A204.1 (cell line): ENCODE measurements around the gene FBLN7.
"Not testable (repeated sequence)": the region's sequence is repeated elsewhere in the genome, so short reads cannot be mapped to it uniquely, and the experiment has no call there.

Source experiments
- FAIRE-seq: peaks from 2 replicates; lab custom pipeline; 2012; peaks lifted over from hg19 to GRCh38; lab: Jason Lieb, UNC

The FBLN7 gene

GRCh38 chr2:112184121-112184520 lies 45.9 kb downstream of the FBLN7 start:
- FAIRE-seq = no peak

GRCh38 chr2:112185131-112185530 lies 46.9 kb downstream of the FBLN7 start:
- FAIRE-seq = no peak

GRCh38 chr2:112187046-112187715 lies 49.0 kb downstream of the FBLN7 start:
- no peak for FAIRE-seq

- no peak for FAIRE-seq
Observed at GRCh38 chr2:112187805-112188596, 49.8 kb downstream of the FBLN7 start.

- no peak for FAIRE-seq
Observed at GRCh38 chr2:112189001-112189556, 50.9 kb downstream of the FBLN7 start.

GRCh38 chr2:112194028-112194427 lies 55.8 kb downstream of the FBLN7 start:
- no peak for FAIRE-seq

- no peak for FAIRE-seq
Observed at GRCh38 chr2:112194482-112194881, 56.3 kb downstream of the FBLN7 start.

GRCh38 chr2:112195167-112195766 lies 57.1 kb downstream of the FBLN7 start:
- FAIRE-seq = no peak

GRCh38 chr2:112195950-112196349 lies 57.8 kb downstream of the FBLN7 start:
- no peak for FAIRE-seq

GRCh38 chr2:112197868-112198267 lies 59.7 kb downstream of the FBLN7 start:
- FAIRE-seq = no peak

GRCh38 chr2:112198780-112199179 lies 60.6 kb downstream of the FBLN7 start:
- FAIRE-seq = no peak

GRCh38 chr2:112199188-112199587 lies 61.0 kb downstream of the FBLN7 start:
- FAIRE-seq = no peak

GRCh38 chr2:112201696-112202430 lies 63.7 kb downstream of the FBLN7 start:
- FAIRE-seq = no peak

- FAIRE-seq = no peak
Observed at GRCh38 chr2:112204411-112204810, 66.2 kb downstream of the FBLN7 start.

- not testable (repeated sequence) for FAIRE-seq
Observed at GRCh38 chr2:112207905-112208304, 69.7 kb downstream of the FBLN7 start.

GRCh38 chr2:112216167-112216566 lies 78.0 kb downstream of the FBLN7 start:
- no peak for FAIRE-seq

GRCh38 chr2:112217854-112218253 lies 79.7 kb downstream of the FBLN7 start:
- FAIRE-seq = no peak

GRCh38 chr2:112220186-112220585 lies 82.0 kb downstream of the FBLN7 start:
- FAIRE-seq = no peak

- FAIRE-seq = no peak
Observed at GRCh38 chr2:112220831-112221230, 82.6 kb downstream of the FBLN7 start.

- no peak for FAIRE-seq
Observed at GRCh38 chr2:112229348-112229747, 91.2 kb downstream of the FBLN7 start.

GRCh38 chr2:112230371-112230770 lies 92.2 kb downstream of the FBLN7 start:
- no peak for FAIRE-seq
